ENCODE measurements around the gene CAMK1D. TPM values are rescaled to one million over a fixed set of nuclear protein-coding genes. Genes with fewer than 3 reads are reported as not detected.
A peak's percentile ranks its signal among the peaks of the same experiment; 100 is the strongest.

CAMK1D gene
- total RNA-seq, 4 donors from 2014 or later, result 5.6 to 23.9 (median 7.4) TPM

GRCh38 chr10:12795315-12796110 lies 446.2 kb downstream of the CAMK1D start:
- no peak for DNase-seq
- Histone ChIP-seq H3K4me3 (no peak overlapping the region), H3K27me3 (no peaks in the 10 kb centered on the region), H3K9me3 (no peaks in the 10 kb centered on the region), H3K4me1 (no peaks in the 10 kb centered on the region), H3K36me3 (peaks cover 0 to 4% (median 0%) of the 10 kb centered on the region in 3 donors), H3K27ac (peak overlapping the region in 1 of 4 donors; percentile 15)
- no peak for TF ChIP-seq POLR2A (IDR thresholded peaks at IDR 0.05)
- no peak for TF ChIP-seq CTCF (IDR thresholded peaks at IDR 0.05)

- Histone ChIP-seq H3K4me3 (no peak overlapping the region), H3K27ac (peak overlapping the region in 1 of 4 donors; percentile 15), H3K9me3 (no peaks in the 10 kb centered on the region), H3K4me1 (no peaks in the 10 kb centered on the region), H3K27me3 (no peaks in the 10 kb centered on the region), H3K36me3 (peaks cover 0 to 4% (median 0%) of the 10 kb centered on the region in 3 donors)
- DNase-seq, result no peak
- TF ChIP-seq CTCF (IDR thresholded peaks at IDR 0.05) (no peak), POLR2A (IDR thresholded peaks at IDR 0.05) (no peak)
These were observed 447.2 kb downstream of the CAMK1D start for GRCh38 chr10:12796401-12797160.

GRCh38 chr10:12797471-12798262 lies 448.3 kb downstream of the CAMK1D start:
- H3K9me3 ChIP-seq, result no peaks in the 10 kb centered on the region
- H3K36me3 ChIP-seq, result peaks cover 0 to under 1% (median 0%) of the 10 kb centered on the region in 3 donors
- H3K27me3 ChIP-seq, result no peaks in the 10 kb centered on the region
- H3K27ac ChIP-seq, result no peak overlapping the region
- no peaks in the 10 kb centered on the region for H3K4me1 ChIP-seq
- DNase-seq, result no peak
- H3K4me3 ChIP-seq, result no peak overlapping the region
- no peak for TF ChIP-seq POLR2A (IDR thresholded peaks at IDR 0.05)
- no peak for TF ChIP-seq CTCF (IDR thresholded peaks at IDR 0.05)

- TF ChIP-seq POLR2A (IDR thresholded peaks at IDR 0.05) (no peak), CTCF (IDR thresholded peaks at IDR 0.05) (no peak)
- H3K27me3 ChIP-seq, result no peaks in the 10 kb centered on the region
- no peak overlapping the region for H3K4me3 ChIP-seq
- no peak for DNase-seq
- no peak overlapping the region for H3K27ac ChIP-seq
- no peaks in the 10 kb centered on the region for H3K9me3 ChIP-seq
- H3K4me1 ChIP-seq, result no peaks in the 10 kb centered on the region
- no peaks in the 10 kb centered on the region for H3K36me3 ChIP-seq
These were observed 449.8 kb downstream of the CAMK1D start for GRCh38 chr10:12799144-12799543.

GRCh38 chr10:12799714-12800113 lies 450.4 kb downstream of the CAMK1D start:
- H3K27ac ChIP-seq, result no peak overlapping the region
- no peaks in the 10 kb centered on the region for H3K27me3 ChIP-seq
- no peak for DNase-seq
- TF ChIP-seq POLR2A (IDR thresholded peaks at IDR 0.05), result no peak
- no peak for TF ChIP-seq CTCF (IDR thresholded peaks at IDR 0.05)
- no peak overlapping the region for H3K4me3 ChIP-seq
- H3K4me1 ChIP-seq, result no peaks in the 10 kb centered on the region
- H3K9me3 ChIP-seq, result no peaks in the 10 kb centered on the region
- no peaks in the 10 kb centered on the region for H3K36me3 ChIP-seq
